VCaP (cell line): ENCODE data around the gene KRT2.

Source experiments
- H3K27ac ChIP-seq: fragments of 450-650 bp; 2 replicates; pipeline ENCODE4 v1.5.1; 2017
- CTCF ChIP-seq: fragments of 450-650 bp; conservative IDR thresholded peaks from 2 replicates; pipeline ENCODE4 v1.5.1; 2017; ENCODE audit warnings: mild to moderate bottlenecking, moderate library complexity

The KRT2 gene

GRCh38 chr12:52689936-52690335 lies 37.9 kb upstream of the KRT2 start:
- no peak overlapping the region for H3K27ac ChIP-seq
- TF ChIP-seq CTCF, result no peak

- no peak overlapping the region for H3K27ac ChIP-seq
- no peak for TF ChIP-seq CTCF
Measured at GRCh38 chr12:52689239-52689638, 37.2 kb upstream of the KRT2 start.

GRCh38 chr12:52688481-52688880 lies 36.5 kb upstream of the KRT2 start:
- H3K27ac ChIP-seq, result no peak overlapping the region

GRCh38 chr12:52687497-52688385 lies 35.7 kb upstream of the KRT2 start:
- no peak overlapping the region for H3K27ac ChIP-seq
- TF ChIP-seq CTCF, result no peak

More at GRCh38 chr12:52688481-52688880, 36.5 kb upstream of the KRT2 start:
- no peak for TF ChIP-seq CTCF

GRCh38 chr12:52686756-52687487 lies 34.9 kb upstream of the KRT2 start:
- TF ChIP-seq CTCF, result no peak
- no peak overlapping the region for H3K27ac ChIP-seq

- no peak for TF ChIP-seq CTCF
- H3K27ac ChIP-seq, result no peak overlapping the region
Measured at GRCh38 chr12:52686063-52686462, 34.1 kb upstream of the KRT2 start.

- no peak for TF ChIP-seq CTCF
- H3K27ac ChIP-seq, result no peak overlapping the region
Measured at GRCh38 chr12:52685406-52685890, 33.4 kb upstream of the KRT2 start.
